Measurements from ENCODE around the gene CTSD. TPM values are rescaled to one million over a fixed set of nuclear protein-coding genes. Genes with fewer than 3 reads are reported as not detected.

CTSD gene
- total RNA-seq, 2 experiments from 2014 or later, result 38.8 to 41.5 TPM

GRCh38 chr11:1758611-1759150 lies 5.0 kb downstream of the CTSD start:
- no peak for ATAC-seq
- Mint-ChIP-seq H3K27me3 (no peaks in the 10 kb centered on the region), H3K27ac (peak overlapping the region; percentile 90), H3K4me1 (peaks cover 73% of the 10 kb centered on the region), H3K4me3 (no peak overlapping the region), H3K9me3 (ENCODE audit: low read depth) (no peaks in the 10 kb centered on the region), H3K36me3 (ENCODE audit: low read depth) (peaks cover 5% of the 10 kb centered on the region)
- ChIA-PET CTCF (interaction anchor here (0.5 to 1.5 kb wide), 2 partner anchors 58 to 85 kb away, joined by 3 read pairs; no protein-coding TSS in a partner anchor), POLR2A (no interaction called here)
- intact Hi-C loops (cut with DNase I, micrococcal nuclease), result no loop called here
- DNase-seq, result no peak

GRCh38 chr11:1757861-1758610 lies 5.7 kb downstream of the CTSD start:
- H3K27ac Mint-ChIP-seq, result peak overlapping the region; percentile 90

GRCh38 chr11:1756791-1757771 lies 6.6 kb downstream of the CTSD start:
- Mint-ChIP-seq H3K27me3 (no peaks in the 10 kb centered on the region), H3K27ac (peak overlapping the region; percentile 90), H3K4me3 (no peak overlapping the region), H3K36me3 (ENCODE audit: low read depth) (peaks cover 7% of the 10 kb centered on the region), H3K9me3 (ENCODE audit: low read depth) (no peaks in the 10 kb centered on the region), H3K4me1 (peaks cover 69% of the 10 kb centered on the region)
- intact Hi-C loops (cut with DNase I, micrococcal nuclease), result no loop called here
- ChIA-PET CTCF (interaction anchor here (0.5 to 1.0 kb wide), 4 partner anchors 63 to 134 kb away, joined by 3 to 5 read pairs (median 4); no protein-coding TSS in a partner anchor), POLR2A (no interaction called here)
- ATAC-seq (peak; percentile 13), DNase-seq (peak; percentile 35)

More at GRCh38 chr11:1757861-1758610, 5.7 kb downstream of the CTSD start:
- ATAC-seq, result peak; percentile 84
- Mint-ChIP-seq H3K27me3 (no peaks in the 10 kb centered on the region), H3K9me3 (ENCODE audit: low read depth) (no peaks in the 10 kb centered on the region), H3K4me3 (peak overlapping the region; percentile 36), H3K36me3 (ENCODE audit: low read depth) (peaks cover 7% of the 10 kb centered on the region), H3K4me1 (peaks cover 76% of the 10 kb centered on the region)
- DNase-seq, result peak; percentile 78
- intact Hi-C loops (cut with DNase I, micrococcal nuclease), result no loop called here
- POLR2A ChIA-PET, result interaction anchor here (0.6 kb wide), 1 partner anchor 967 kb away, joined by 4 read pairs; no protein-coding TSS in a partner anchor
- CTCF ChIA-PET, result interaction anchor here (0.5 to 1.5 kb wide), 6 partner anchors 57 to 381 kb away, joined by 3 to 5 read pairs (median 3); no protein-coding TSS in a partner anchor

GRCh38 chr11:1755692-1756561 lies 7.8 kb downstream of the CTSD start:
- ChIA-PET CTCF (interaction anchor here (0.7 kb wide), 2 partner anchors 9 to 37 kb away, joined by 3 to 4 read pairs; no protein-coding TSS in a partner anchor), POLR2A (no interaction called here)
- Mint-ChIP-seq H3K36me3 (ENCODE audit: low read depth) (peaks cover 7% of the 10 kb centered on the region), H3K9me3 (ENCODE audit: low read depth) (no peaks in the 10 kb centered on the region), H3K27ac (peak overlapping the region; percentile 37), H3K27me3 (no peaks in the 10 kb centered on the region), H3K4me3 (no peak overlapping the region), H3K4me1 (peaks cover 63% of the 10 kb centered on the region)
- ATAC-seq, result no peak
- intact Hi-C loops (cut with DNase I, micrococcal nuclease), result no loop called here
- DNase-seq, result peak; percentile 32

- Mint-ChIP-seq H3K27ac (no peak overlapping the region), H3K4me3 (no peak overlapping the region), H3K36me3 (ENCODE audit: low read depth) (peaks cover 7% of the 10 kb centered on the region), H3K4me1 (peaks cover 62% of the 10 kb centered on the region), H3K27me3 (peaks cover 3% of the 10 kb centered on the region), H3K9me3 (ENCODE audit: low read depth) (no peaks in the 10 kb centered on the region)
- intact Hi-C loops (cut with DNase I, micrococcal nuclease), result no loop called here
- POLR2A ChIA-PET, result no interaction called here
- DNase-seq (no peak), ATAC-seq (no peak)
- CTCF ChIA-PET, result interaction anchor here (0.6 to 0.7 kb wide), 3 partner anchors 9 to 161 kb away, joined by 3 to 4 read pairs (median 3); no protein-coding TSS in a partner anchor
Observed at GRCh38 chr11:1755344-1755691, 8.4 kb downstream of the CTSD start.

- ChIA-PET CTCF (interaction anchor here (0.6 kb wide), 1 partner anchor 161 kb away, joined by 3 read pairs; no protein-coding TSS in a partner anchor), POLR2A (no interaction called here)
- Mint-ChIP-seq H3K9me3 (ENCODE audit: low read depth) (no peaks in the 10 kb centered on the region), H3K27ac (no peak overlapping the region), H3K36me3 (ENCODE audit: low read depth) (peaks cover 7% of the 10 kb centered on the region), H3K4me3 (no peak overlapping the region), H3K27me3 (peaks cover 10% of the 10 kb centered on the region), H3K4me1 (peaks cover 62% of the 10 kb centered on the region)
- intact Hi-C loops (cut with DNase I, micrococcal nuclease), result no loop called here
- ATAC-seq, result no peak
- DNase-seq, result peak; percentile 15
Observed at GRCh38 chr11:1754376-1755150, 9.2 kb downstream of the CTSD start.

GRCh38 chr11:1753929-1754305 lies 9.8 kb downstream of the CTSD start:
- no peaks in the 10 kb centered on the region for H3K9me3 Mint-ChIP-seq (ENCODE audit: low read depth)
- H3K36me3 Mint-ChIP-seq (ENCODE audit: low read depth), result peaks cover 7% of the 10 kb centered on the region
- DNase-seq (no peak), ATAC-seq (no peak)
- no peak overlapping the region for H3K4me3 Mint-ChIP-seq
- intact Hi-C loops (cut with DNase I, micrococcal nuclease), result no loop called here
- ChIA-PET POLR2A (no interaction called here), CTCF (interaction anchor here (0.6 kb wide), 1 partner anchor 113 kb away, joined by 3 read pairs; no protein-coding TSS in a partner anchor)
- peaks cover 60% of the 10 kb centered on the region for H3K4me1 Mint-ChIP-seq
- peaks cover 12% of the 10 kb centered on the region for H3K27me3 Mint-ChIP-seq
- no peak overlapping the region for H3K27ac Mint-ChIP-seq

GRCh38 chr11:1753229-1753928 lies 10.3 kb downstream of the CTSD start:
- H3K4me1 Mint-ChIP-seq, result peaks cover 55% of the 10 kb centered on the region
- CTCF ChIA-PET, result interaction anchor here (0.6 to 1.1 kb wide), 2 partner anchors 61 to 112 kb away, joined by 3 read pairs; no protein-coding TSS in a partner anchor
- no peak overlapping the region for H3K4me3 Mint-ChIP-seq
- DNase-seq (peak; percentile 8), ATAC-seq (no peak)
- intact Hi-C loops (cut with DNase I, micrococcal nuclease), result no loop called here
- no peaks in the 10 kb centered on the region for H3K9me3 Mint-ChIP-seq (ENCODE audit: low read depth)
- peaks cover 14% of the 10 kb centered on the region for H3K27me3 Mint-ChIP-seq
- H3K36me3 Mint-ChIP-seq (ENCODE audit: low read depth), result peaks cover 7% of the 10 kb centered on the region
- POLR2A ChIA-PET, result no interaction called here
- no peak overlapping the region for H3K27ac Mint-ChIP-seq

GRCh38 chr11:1752907-1753228 lies 10.9 kb downstream of the CTSD start:
- intact Hi-C loops (cut with DNase I, micrococcal nuclease), result no loop called here
- Mint-ChIP-seq H3K4me1 (peaks cover 52% of the 10 kb centered on the region), H3K9me3 (ENCODE audit: low read depth) (no peaks in the 10 kb centered on the region), H3K27ac (no peak overlapping the region), H3K27me3 (peaks cover 14% of the 10 kb centered on the region), H3K4me3 (no peak overlapping the region), H3K36me3 (ENCODE audit: low read depth) (peaks cover 7% of the 10 kb centered on the region)
- CTCF ChIA-PET, result interaction anchor here (1.1 kb wide), 1 partner anchor 61 kb away, joined by 3 read pairs; no protein-coding TSS in a partner anchor
- no peak for ATAC-seq
- DNase-seq, result no peak
- POLR2A ChIA-PET, result no interaction called here

All from activated CD4-positive, alpha-beta T cell treated with anti-CD3 and anti-CD28 coated beads for 36 hours (primary cell).